HEK293 (cell line): ENCODE measurements around the gene NFATC1.
"Not testable (repeated sequence)": the region's sequence is repeated elsewhere in the genome, so short reads cannot be mapped to it uniquely, and the experiment has no call there.

Source experiments
- CTCF ChIA-PET: fragments of 350-600 bp; formaldehyde crosslinking; extraction: SDS; loops from one replicate; lab custom pipeline; 2021; ENCODE audit warnings: antibody characterized with exemption; lab: Yijun Ruan, JAX
- POLR2A ChIA-PET: fragments of 300-600 bp; formaldehyde crosslinking; extraction: SDS; loops from one replicate; lab custom pipeline; 2020; ENCODE audit warnings: antibody characterized with exemption, inconsistent platforms; lab: Yijun Ruan, JAX
- H3K27ac ChIP-seq: fragments of 200-500 bp; sonication (Bioruptor generic); 2 replicates; pipeline ENCODE4 v1.5.1; 2014; ENCODE audit warnings: low read depth, low read length, control low read depth, inconsistent platforms; ENCODE audit errors: extremely low read depth
- H3K36me3 ChIP-seq, 2 experiments: fragments of 200-500 bp in 1 of 2; sonication (Bioruptor generic) in 1 of 2; 1 replicate in 1 of 2; 2 replicates in 1 of 2; pipeline ENCODE4 v1.5.1; 2014 to 2017; ENCODE audit warnings: inconsistent platforms in 2 of 2, low read length in 2 of 2; ENCODE audit not compliant: control insufficient read depth in 2 of 2, insufficient read depth in 1 of 2
- H3K4me1 ChIP-seq: fragments of 200-500 bp; sonication (Bioruptor generic); 2 replicates; pipeline ENCODE4 v1.5.1; 2014; ENCODE audit warnings: mild to moderate bottlenecking, low read length, inconsistent platforms; ENCODE audit not compliant: control insufficient read depth, insufficient read depth
- H3K4me3 ChIP-seq: 2 replicates; pipeline ENCODE4 v1.5.1; 2011; ENCODE audit warnings: low read depth, mild to moderate bottlenecking, control low read depth, low read length, moderate library complexity
- H3K9me3 ChIP-seq: fragments of 200-500 bp; sonication (Bioruptor generic); 2 replicates; pipeline ENCODE4 v1.5.1; 2014; ENCODE audit warnings: low read depth, low read length, inconsistent platforms; ENCODE audit not compliant: control insufficient read depth, insufficient read depth
- EGR2 ChIP-seq: fragments of 450-650 bp; formaldehyde crosslinking; IDR thresholded peaks from 2 replicates; pipeline ENCODE4 v1.5.1; 2016; ENCODE audit warnings: low read depth, missing biosample characterization, missing genetic modification characterization
- KLF16 ChIP-seq: fragments of 450-650 bp; formaldehyde crosslinking; IDR thresholded peaks from 2 replicates; pipeline ENCODE4 v1.5.1; 2017; ENCODE audit warnings: missing biosample characterization, missing genetic modification characterization
- YY2 ChIP-seq: fragments of 450-650 bp; formaldehyde crosslinking; IDR thresholded peaks from 2 replicates; pipeline ENCODE4 v1.5.1; 2016; ENCODE audit warnings: missing biosample characterization, missing genetic modification characterization
- ZFHX2 ChIP-seq: fragments of 450-650 bp; formaldehyde crosslinking; conservative IDR thresholded peaks from 2 replicates; pipeline ENCODE4 v1.5.1; 2016; ENCODE audit warnings: missing biosample characterization, missing genetic modification characterization
- ZFP69B ChIP-seq: fragments of 450-650 bp; formaldehyde crosslinking; IDR thresholded peaks from 2 replicates; pipeline ENCODE4 v1.5.1; 2016; ENCODE audit warnings: missing biosample characterization, missing genetic modification characterization
- ZNF221 ChIP-seq: fragments of 450-650 bp; formaldehyde crosslinking; IDR thresholded peaks from 2 replicates; pipeline ENCODE4 v1.5.1; 2017; ENCODE audit warnings: missing biosample characterization, missing genetic modification characterization, borderline replicate concordance
- ZNF292 ChIP-seq: fragments of 450-650 bp; formaldehyde crosslinking; IDR thresholded peaks from 2 replicates; pipeline ENCODE4 v1.5.1; 2016; ENCODE audit warnings: low read depth, missing biosample characterization, missing genetic modification characterization, borderline replicate concordance
- ZNF473 ChIP-seq: fragments of 450-650 bp; formaldehyde crosslinking; IDR thresholded peaks from 2 replicates; pipeline ENCODE4 v1.5.1; 2017; ENCODE audit warnings: missing biosample characterization, missing genetic modification characterization
- ZNF548 ChIP-seq: fragments of 450-650 bp; formaldehyde crosslinking; IDR thresholded peaks from 2 replicates; pipeline ENCODE4 v1.5.1; 2016; ENCODE audit warnings: missing biosample characterization, missing genetic modification characterization
- ZNF670 ChIP-seq: fragments of 450-650 bp; formaldehyde crosslinking; IDR thresholded peaks from 2 replicates; pipeline ENCODE4 v1.5.1; 2016; ENCODE audit warnings: missing biosample characterization, missing genetic modification characterization, low read depth
- TF ChIP-seq, protein P1 (sequence below): fragments of 450-650 bp; IDR thresholded peaks from 2 replicates; pipeline ENCODE4 v1.5.1; 2018; ENCODE audit warnings: missing biosample characterization, mild to moderate bottlenecking, missing genetic modification characterization
- TF ChIP-seq, protein P2 (sequence below): fragments of 450-650 bp; formaldehyde crosslinking; IDR thresholded peaks from 2 replicates; pipeline ENCODE4 v1.5.1; 2016; ENCODE audit warnings: missing biosample characterization, missing genetic modification characterization
- TF ChIP-seq, protein P3 (sequence below): fragments of 450-650 bp; formaldehyde crosslinking; IDR thresholded peaks from 2 replicates; pipeline ENCODE4 v1.5.1; 2016; ENCODE audit warnings: missing biosample characterization, missing genetic modification characterization
- TF ChIP-seq, protein P4 (sequence below): fragments of 450-650 bp; formaldehyde crosslinking; IDR thresholded peaks from 2 replicates; pipeline ENCODE4 v1.5.1; 2016; ENCODE audit warnings: missing biosample characterization, missing genetic modification characterization
- TF ChIP-seq, protein P5 (sequence below): fragments of 450-650 bp; formaldehyde crosslinking; IDR thresholded peaks from 2 replicates; pipeline ENCODE4 v1.5.1; 2016; ENCODE audit warnings: missing biosample characterization, missing genetic modification characterization
- TF ChIP-seq, protein P6 (sequence below): IDR thresholded peaks from 2 replicates; pipeline ENCODE4 v1.6.1; 2011; ENCODE audit warnings: mild to moderate bottlenecking, low read depth, low read length, borderline replicate concordance

Gene NFATC1

DNA sequence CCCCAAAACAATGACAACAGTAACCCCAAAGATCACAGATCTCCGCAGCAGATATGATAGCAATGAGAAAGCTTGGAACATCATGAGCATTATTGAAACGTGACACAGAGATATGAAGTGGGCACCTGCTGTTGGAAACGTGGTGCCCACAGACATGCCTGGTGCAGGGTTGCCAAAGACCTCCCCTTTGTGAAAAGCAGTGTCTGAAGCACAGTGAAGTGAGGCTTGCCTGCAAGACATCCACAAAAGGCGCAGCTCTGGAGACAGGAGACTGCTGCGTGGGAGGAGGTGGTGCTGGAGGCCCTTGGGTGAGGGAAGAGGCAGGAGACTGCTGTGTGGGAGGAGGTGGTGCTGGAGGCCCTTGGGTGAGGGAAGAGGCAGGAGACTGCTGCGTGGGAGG is 108.8 kb downstream of the NFATC1 start:
- peak; percentile 29; the same call in 1 of the 2 replicates for TF ChIP-seq ZFHX2 (tag by site-specific recombination)
- TF ChIP-seq, all 188 proteins: peak for 1; not testable (repeated sequence) for 187
- H3K4me1 ChIP-seq, H3K4me3 ChIP-seq, H3K27ac ChIP-seq, CTCF ChIA-PET, H3K36me3 ChIP-seq, H3K9me3 ChIP-seq, POLR2A ChIA-PET: not testable (repeated sequence)

DNA sequence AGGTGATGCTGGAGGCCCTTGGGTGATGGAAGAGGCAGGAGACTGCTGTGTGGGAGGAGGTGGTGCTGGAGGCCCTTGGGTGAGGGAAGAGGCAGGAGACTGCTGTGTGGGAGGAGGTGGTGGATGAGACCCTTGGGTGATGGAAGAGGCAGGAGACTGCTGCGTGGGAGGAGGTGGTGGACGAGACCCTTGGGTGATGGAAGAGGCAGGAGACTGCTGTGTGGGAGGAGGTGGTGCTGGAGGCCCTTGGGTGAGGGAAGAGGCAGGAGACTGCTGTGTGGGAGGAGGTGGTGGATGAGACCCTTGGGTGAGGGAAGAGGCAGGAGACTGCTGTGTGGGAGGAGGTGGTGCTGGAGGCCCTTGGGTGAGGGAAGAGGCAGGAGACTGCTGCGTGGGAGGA is 109.7 kb downstream of the NFATC1 start:
- H3K4me1 ChIP-seq, H3K27ac ChIP-seq, CTCF ChIA-PET: not testable (repeated sequence)
- TF ChIP-seq EGR2 (tag by site-specific recombination) (0 out of 2 replicates have a peak, but pooled peaks have one; percentile 45), ZFHX2 (tag by site-specific recombination) (peak; percentile 63)
- TF ChIP-seq, all 188 proteins: peak for 2; not testable (repeated sequence) for 186
- H3K36me3 ChIP-seq, H3K4me3 ChIP-seq, POLR2A ChIA-PET, H3K9me3 ChIP-seq: not testable (repeated sequence)

DNA sequence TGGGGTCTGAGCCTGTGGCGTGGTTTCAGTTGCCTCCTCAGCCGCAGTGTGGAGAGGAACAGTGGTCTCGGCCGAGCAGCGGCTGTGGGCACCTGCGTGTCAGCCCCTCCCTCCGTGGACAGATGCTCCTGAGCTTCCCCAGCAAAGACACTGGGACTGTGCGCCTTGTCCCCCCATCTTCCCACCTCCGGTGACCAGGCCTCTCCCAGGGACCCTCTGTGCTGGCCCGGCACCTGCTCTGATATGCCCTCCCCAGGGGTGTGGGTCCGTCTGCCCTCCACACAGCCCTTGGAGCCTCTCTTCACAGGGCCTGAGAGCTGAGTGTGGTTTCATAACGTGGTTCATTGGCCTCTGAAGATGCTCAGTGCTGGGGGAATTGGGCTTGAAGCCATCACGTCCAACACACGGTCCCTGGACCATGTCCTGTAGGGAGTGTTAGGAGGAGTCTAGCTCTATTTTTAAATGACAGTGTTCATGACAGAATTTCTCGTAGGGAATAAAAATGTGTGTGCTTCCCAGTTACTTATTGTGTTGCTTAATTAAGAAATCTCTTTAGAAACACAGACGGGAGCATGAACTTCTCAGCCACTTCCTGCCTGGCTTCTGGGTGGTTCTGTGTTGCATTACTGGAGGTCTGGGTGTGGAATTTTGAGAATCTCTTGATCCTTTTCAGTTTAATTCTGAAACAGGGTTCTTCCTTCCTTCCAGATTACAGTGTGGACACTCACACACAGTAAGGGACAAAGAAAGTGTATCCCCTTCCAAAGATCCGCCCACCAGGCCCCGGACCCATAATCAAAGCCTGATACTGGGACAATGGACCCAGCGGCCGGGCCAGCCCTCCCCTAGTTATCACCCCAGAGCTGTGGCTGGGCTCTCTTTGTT is 110.7 kb downstream of the NFATC1 start:
- ChIA-PET CTCF (no interaction called here), POLR2A (no interaction called here)
- Histone ChIP-seq H3K36me3 (no peaks in the 10 kb centered on the region), H3K4me1 (no peaks in the 10 kb centered on the region), H3K4me3 (no peak overlapping the region), H3K9me3 (no peaks in the 10 kb centered on the region), H3K27ac (no peak overlapping the region)
- TF ChIP-seq, protein P1, sequence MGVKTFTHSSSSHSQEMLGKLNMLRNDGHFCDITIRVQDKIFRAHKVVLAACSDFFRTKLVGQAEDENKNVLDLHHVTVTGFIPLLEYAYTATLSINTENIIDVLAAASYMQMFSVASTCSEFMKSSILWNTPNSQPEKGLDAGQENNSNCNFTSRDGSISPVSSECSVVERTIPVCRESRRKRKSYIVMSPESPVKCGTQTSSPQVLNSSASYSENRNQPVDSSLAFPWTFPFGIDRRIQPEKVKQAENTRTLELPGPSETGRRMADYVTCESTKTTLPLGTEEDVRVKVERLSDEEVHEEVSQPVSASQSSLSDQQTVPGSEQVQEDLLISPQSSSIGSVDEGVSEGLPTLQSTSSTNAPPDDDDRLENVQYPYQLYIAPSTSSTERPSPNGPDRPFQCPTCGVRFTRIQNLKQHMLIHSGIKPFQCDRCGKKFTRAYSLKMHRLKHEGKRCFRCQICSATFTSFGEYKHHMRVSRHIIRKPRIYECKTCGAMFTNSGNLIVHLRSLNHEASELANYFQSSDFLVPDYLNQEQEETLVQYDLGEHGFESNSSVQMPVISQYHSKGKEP: no peak
- TF ChIP-seq ZNF670 (tag by site-specific recombination) (no peak), ZNF548 (tag by site-specific recombination) (no peak), YY2 (tag by site-specific recombination) (no peak)
- TF ChIP-seq, protein P2, sequence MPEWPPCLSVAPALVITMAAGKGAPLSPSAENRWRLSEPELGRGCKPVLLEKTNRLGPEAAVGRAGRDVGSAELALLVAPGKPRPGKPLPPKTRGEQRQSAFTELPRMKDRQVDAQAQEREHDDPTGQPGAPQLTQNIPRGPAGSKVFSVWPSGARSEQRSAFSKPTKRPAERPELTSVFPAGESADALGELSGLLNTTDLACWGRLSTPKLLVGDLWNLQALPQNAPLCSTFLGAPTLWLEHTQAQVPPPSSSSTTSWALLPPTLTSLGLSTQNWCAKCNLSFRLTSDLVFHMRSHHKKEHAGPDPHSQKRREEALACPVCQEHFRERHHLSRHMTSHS (tag by site-specific recombination): no peak

DNA sequence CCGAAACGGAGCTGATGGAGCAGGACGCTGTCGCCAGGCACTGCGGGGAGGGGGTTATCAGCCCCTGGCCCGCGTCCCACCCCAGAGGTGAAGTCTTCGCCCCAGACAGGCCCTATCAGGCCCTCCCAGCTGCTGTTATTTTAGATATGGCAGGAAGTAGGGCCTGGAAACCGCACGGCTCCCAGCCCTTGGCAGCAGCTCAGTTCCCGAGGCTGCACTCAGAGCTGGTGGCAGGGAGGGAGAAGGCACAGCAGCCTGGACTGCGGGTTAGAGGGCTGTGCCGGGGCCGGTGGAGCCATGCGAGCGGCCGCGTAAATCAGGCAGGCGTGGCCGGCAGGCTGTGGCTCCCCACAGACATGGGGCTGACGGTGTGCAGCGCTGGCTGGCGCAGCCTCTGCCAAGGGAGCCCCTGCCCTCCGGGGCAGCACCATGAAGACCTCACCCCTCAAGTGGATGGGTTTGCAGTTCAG is 111.4 kb downstream of the NFATC1 start:
- H3K27ac ChIP-seq: no peak overlapping the region
- no peaks in the 10 kb centered on the region for H3K4me1 ChIP-seq
- no peak overlapping the region for H3K4me3 ChIP-seq
- ChIA-PET POLR2A (no interaction called here), CTCF (no interaction called here)
- H3K9me3 ChIP-seq: no peaks in the 10 kb centered on the region
- H3K36me3 ChIP-seq: no peaks in the 10 kb centered on the region
- TF ChIP-seq ZFHX2 (tag by site-specific recombination) (no peak), ZFP69B (no peak), ZNF473 (tag by site-specific recombination) (no peak), ZNF292 (tag by site-specific recombination) (no peak), ZNF221 (tag by site-specific recombination) (no peak), KLF16 (tag by site-specific recombination) (no peak)
- TF ChIP-seq, protein P3, sequence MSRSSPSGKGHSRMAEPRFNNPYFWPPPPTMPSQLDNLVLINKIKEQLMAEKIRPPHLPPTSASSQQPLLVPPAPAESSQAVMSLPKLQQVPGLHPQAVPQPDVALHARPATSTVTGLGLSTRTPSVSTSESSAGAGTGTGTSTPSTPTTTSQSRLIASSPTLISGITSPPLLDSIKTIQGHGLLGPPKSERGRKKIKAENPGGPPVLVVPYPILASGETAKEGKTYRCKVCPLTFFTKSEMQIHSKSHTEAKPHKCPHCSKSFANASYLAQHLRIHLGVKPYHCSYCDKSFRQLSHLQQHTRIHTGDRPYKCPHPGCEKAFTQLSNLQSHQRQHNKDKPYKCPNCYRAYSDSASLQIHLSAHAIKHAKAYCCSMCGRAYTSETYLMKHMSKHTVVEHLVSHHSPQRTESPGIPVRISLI (tag by site-specific recombination): no peak
- TF ChIP-seq, protein P4, sequence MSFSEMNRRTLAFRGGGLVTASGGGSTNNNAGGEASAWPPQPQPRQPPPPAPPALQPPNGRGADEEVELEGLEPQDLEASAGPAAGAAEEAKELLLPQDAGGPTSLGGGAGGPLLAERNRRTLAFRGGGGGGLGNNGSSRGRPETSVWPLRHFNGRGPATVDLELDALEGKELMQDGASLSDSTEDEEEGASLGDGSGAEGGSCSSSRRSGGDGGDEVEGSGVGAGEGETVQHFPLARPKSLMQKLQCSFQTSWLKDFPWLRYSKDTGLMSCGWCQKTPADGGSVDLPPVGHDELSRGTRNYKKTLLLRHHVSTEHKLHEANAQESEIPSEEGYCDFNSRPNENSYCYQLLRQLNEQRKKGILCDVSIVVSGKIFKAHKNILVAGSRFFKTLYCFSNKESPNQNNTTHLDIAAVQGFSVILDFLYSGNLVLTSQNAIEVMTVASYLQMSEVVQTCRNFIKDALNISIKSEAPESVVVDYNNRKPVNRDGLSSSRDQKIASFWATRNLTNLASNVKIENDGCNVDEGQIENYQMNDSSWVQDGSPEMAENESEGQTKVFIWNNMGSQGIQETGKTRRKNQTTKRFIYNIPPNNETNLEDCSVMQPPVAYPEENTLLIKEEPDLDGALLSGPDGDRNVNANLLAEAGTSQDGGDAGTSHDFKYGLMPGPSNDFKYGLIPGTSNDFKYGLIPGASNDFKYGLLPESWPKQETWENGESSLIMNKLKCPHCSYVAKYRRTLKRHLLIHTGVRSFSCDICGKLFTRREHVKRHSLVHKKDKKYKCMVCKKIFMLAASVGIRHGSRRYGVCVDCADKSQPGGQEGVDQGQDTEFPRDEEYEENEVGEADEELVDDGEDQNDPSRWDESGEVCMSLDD (tag by site-specific recombination): no peak
- TF ChIP-seq, protein P5, sequence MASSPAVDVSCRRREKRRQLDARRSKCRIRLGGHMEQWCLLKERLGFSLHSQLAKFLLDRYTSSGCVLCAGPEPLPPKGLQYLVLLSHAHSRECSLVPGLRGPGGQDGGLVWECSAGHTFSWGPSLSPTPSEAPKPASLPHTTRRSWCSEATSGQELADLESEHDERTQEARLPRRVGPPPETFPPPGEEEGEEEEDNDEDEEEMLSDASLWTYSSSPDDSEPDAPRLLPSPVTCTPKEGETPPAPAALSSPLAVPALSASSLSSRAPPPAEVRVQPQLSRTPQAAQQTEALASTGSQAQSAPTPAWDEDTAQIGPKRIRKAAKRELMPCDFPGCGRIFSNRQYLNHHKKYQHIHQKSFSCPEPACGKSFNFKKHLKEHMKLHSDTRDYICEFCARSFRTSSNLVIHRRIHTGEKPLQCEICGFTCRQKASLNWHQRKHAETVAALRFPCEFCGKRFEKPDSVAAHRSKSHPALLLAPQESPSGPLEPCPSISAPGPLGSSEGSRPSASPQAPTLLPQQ (tag by site-specific recombination): no peak
- TF ChIP-seq, protein P6, sequence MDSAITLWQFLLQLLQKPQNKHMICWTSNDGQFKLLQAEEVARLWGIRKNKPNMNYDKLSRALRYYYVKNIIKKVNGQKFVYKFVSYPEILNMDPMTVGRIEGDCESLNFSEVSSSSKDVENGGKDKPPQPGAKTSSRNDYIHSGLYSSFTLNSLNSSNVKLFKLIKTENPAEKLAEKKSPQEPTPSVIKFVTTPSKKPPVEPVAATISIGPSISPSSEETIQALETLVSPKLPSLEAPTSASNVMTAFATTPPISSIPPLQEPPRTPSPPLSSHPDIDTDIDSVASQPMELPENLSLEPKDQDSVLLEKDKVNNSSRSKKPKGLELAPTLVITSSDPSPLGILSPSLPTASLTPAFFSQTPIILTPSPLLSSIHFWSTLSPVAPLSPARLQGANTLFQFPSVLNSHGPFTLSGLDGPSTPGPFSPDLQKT: no peak
